Upper lobe of left lung (tissue), 6 donors: Measurements from ENCODE around the gene ANGPTL4. TPM values are rescaled to one million over a fixed set of nuclear protein-coding genes. Genes with fewer than 3 reads are reported as not detected.

Experiments used
- ATAC-seq, 2 donors: fragments of 200-7000 bp; cut with Tn5 transposase; one replicate each; pipeline ENCODE4 v1.9.1; 2022; ENCODE audit warnings: mild to moderate bottlenecking in 2 of 2, moderate library complexity in 2 of 2; ENCODE audit not compliant: low FRiP score in 2 of 2
- DNase-seq, 2 donors: peaks; one replicate each; pipeline ENCODE4 v3.0.0-alpha.2; 2019 to 2020
- H3K27ac ChIP-seq, 4 donors: fragments of 200-600 bp; sonication (generic); one replicate each; pipeline ENCODE4 v1.5.1; 2016 to 2019
- H3K27me3 ChIP-seq, 4 donors: fragments of 200-600 bp; sonication (generic); one replicate each; pipeline ENCODE4 v1.5.1; 2017 to 2019
- H3K36me3 ChIP-seq, 4 donors: fragments of 200-600 bp; sonication (generic); one replicate each; pipeline ENCODE4 v1.5.1; 2016 to 2019
- H3K4me1 ChIP-seq, 4 donors: fragments of 200-600 bp; sonication (generic); one replicate each; pipeline ENCODE4 v1.5.1; 2018 to 2019
- H3K4me3 ChIP-seq, 4 donors: fragments of 200-600 bp; sonication (generic); one replicate each; pipeline ENCODE4 v1.5.1; 2017 to 2019; ENCODE audit warnings: mild to moderate bottlenecking in 2 of 4, moderate library complexity in 1 of 4
- H3K9me3 ChIP-seq, 4 donors: fragments of 200-600 bp; sonication (generic); one replicate each; pipeline ENCODE4 v1.5.1; 2018 to 2019
- CTCF ChIP-seq, 6 experiments: fragments of 450-650 bp in 4 of 6; fragments of 200-600 bp in 2 of 6; sonication (generic) in 2 of 6; IDR thresholded peaks; one replicate each; pipeline ENCODE4 v1.5.1; 2016 to 2019; ENCODE audit warnings: antibody characterized with exemption in 6 of 6
- EP300 ChIP-seq, 4 donors: sonication (generic); formaldehyde crosslinking; IDR thresholded peaks; one replicate each; pipeline ENCODE4 v1.5.1; 2017; ENCODE audit warnings: antibody characterized with exemption in 4 of 4, control low read depth in 2 of 4
- POLR2A ChIP-seq, 4 donors: fragments of 450-650 bp; IDR thresholded peaks; one replicate each; pipeline ENCODE4 v1.5.1; 2016 to 2017; ENCODE audit warnings: antibody characterized with exemption in 4 of 4, mild to moderate bottlenecking in 2 of 4
- POLR2AphosphoS5 ChIP-seq, 2 donors: sonication (generic); formaldehyde crosslinking; IDR thresholded peaks; one replicate each; pipeline ENCODE4 v1.5.1; 2017; ENCODE audit warnings: antibody characterized with exemption in 2 of 2
- whole genome bisulfite sequencing, 2 donors: methylation state at CpG; one replicate each; pipeline ENCODE4 v1.1.5; 2017 to 2018; 5-methylcytosine and 5-hydroxymethylcytosine counted together
- small RNA-seq, 4 donors: library from RNA; depleted of rRNA; stranded (forward); fragments of <200 nt; gene quantifications; one replicate each; pipeline ENCODE3, GENCODE V24; 2016
- total RNA-seq, 6 donors: library from RNA; depleted of rRNA in 4 of 6; stranded (reverse); fragments of >200 nt in 4 of 6; gene quantifications; one replicate each; pipeline versions ENCODE4 v1.1.0 to v1.2.1, GENCODE V29; 2016 to 2021
- donor health status: DM: no; HTN: no; CAD: no; lungs with moderate emphysema.
- donor health status: DM: no; HTN: yes; CAD: no; lungs with severe emphysema.

ANGPTL4 gene
- total RNA-seq, 6 donors from 2014 or later = 1.8 to 27.7 (median 13.4) TPM; not detected in 1

- H3K36me3 ChIP-seq = peaks cover 0 to 13% (median 8%) of the 10 kb centered on the region in 4 donors
- no peak overlapping the region for H3K4me3 ChIP-seq
- DNase-seq (no peak), ATAC-seq (no peak)
- H3K4me1 ChIP-seq = peaks cover 26 to 46% (median 40%) of the 10 kb centered on the region in 4 donors
- no peaks in the 10 kb centered on the region for H3K27me3 ChIP-seq
- peak overlapping the region in 1 of 4 donors; percentile 27 for H3K27ac ChIP-seq
- TF ChIP-seq POLR2A (IDR thresholded peaks at IDR 0.05) (no peak), CTCF (IDR thresholded peaks at IDR 0.05) (no peak), EP300 (IDR thresholded peaks at IDR 0.05) (no peak), POLR2AphosphoS5 (IDR thresholded peaks at IDR 0.05) (no peak)
- no peaks in the 10 kb centered on the region for H3K9me3 ChIP-seq
- 74 to 92% methylated on average over 4 of the region's 4 CpGs for WGBS, 2 donors
These were observed 52.8 kb downstream of the ANGPTL4 start for GRCh38 chr19:8416796-8417195.

- peak in 1 of 2 donors; percentile 66 for DNase-seq
- Histone ChIP-seq H3K9me3 (no peaks in the 10 kb centered on the region), H3K4me1 (peaks cover 29 to 43% (median 34%) of the 10 kb centered on the region in 4 donors), H3K27me3 (no peaks in the 10 kb centered on the region), H3K36me3 (peaks cover 0 to 29% (median 17%) of the 10 kb centered on the region in 4 donors), H3K27ac (no peak overlapping the region), H3K4me3 (no peak overlapping the region)
- no peak for TF ChIP-seq POLR2AphosphoS5 (IDR thresholded peaks at IDR 0.05)
- no peak for TF ChIP-seq EP300 (IDR thresholded peaks at IDR 0.05)
- no peak for TF ChIP-seq CTCF (IDR thresholded peaks at IDR 0.05)
- no peak for TF ChIP-seq POLR2A (IDR thresholded peaks at IDR 0.05)
- WGBS, 2 donors = 94 to 95% methylated on average over 16 to 23 of the region's 28 CpGs
- no peak for ATAC-seq
These were observed 57.8 kb downstream of the ANGPTL4 start for GRCh38 chr19:8421484-8422461.

- Histone ChIP-seq H3K4me3 (peak overlapping the region in 1 of 4 donors; percentile 11), H3K4me1 (peaks cover 17 to 24% (median 20%) of the 10 kb centered on the region in 4 donors), H3K9me3 (no peaks in the 10 kb centered on the region), H3K27ac (peak overlapping the region; percentile 78 to 83 (median 82)), H3K27me3 (no peaks in the 10 kb centered on the region), H3K36me3 (peaks cover 0 to 30% (median 17%) of the 10 kb centered on the region in 4 donors)
- ATAC-seq (peak; percentile 92 to 96), DNase-seq (peak; percentile 65 to 88)
- WGBS, 2 donors = 33 to 38% methylated on average over 9 of the region's 9 CpGs
- TF ChIP-seq EP300 (IDR thresholded peaks at IDR 0.05) (peak in 2 of 4 donors; percentile 42 to 77), POLR2A (IDR thresholded peaks at IDR 0.05) (no peak), POLR2AphosphoS5 (IDR thresholded peaks at IDR 0.05) (peak; percentile 74 to 87), CTCF (IDR thresholded peaks at IDR 0.05) (no peak)
These were observed 59.9 kb downstream of the ANGPTL4 start for GRCh38 chr19:8423817-8424223.

Small RNAs within 50 kb of the gene (small RNA-seq; reads per million reads assigned to genes)
- gene MIR4999 = 0 to 0.26 (median 0.23) reads per million in 4 donors

Other genes starting within 250 kb of the ANGPTL4 start
- 100 to 1,000 TPM in 1 of 6 donors, 10 to 100 TPM in 1, 1 to 10 TPM in 3, under 1 TPM in 1; 0.10 to 106 (median 8.0) TPM for gene FBN3, start 214.6 kb upstream of the ANGPTL4 start, total RNA-seq
- 100 to 1,000 TPM in 1 of 6 donors, 10 to 100 TPM in 5; 55.5 to 131 (median 63.8) TPM for gene CERS4, start 154.8 kb upstream of the ANGPTL4 start, total RNA-seq
- 10 to 100 TPM; 10.5 to 54.0 (median 27.3) TPM for gene CD320, start 55.8 kb upstream of the ANGPTL4 start, total RNA-seq
- 10 to 100 TPM; 13.6 to 50.9 (median 31.1) TPM for gene NDUFA7, start 42.8 kb upstream of the ANGPTL4 start, total RNA-seq
- gene RPS28, start 42.7 kb upstream of the ANGPTL4 start, total RNA-seq = 1,000 to 10,000 TPM in 2 of 6 donors, 100 to 1,000 TPM in 4; 282 to 1,919 (median 843) TPM
- gene KANK3, start 20.9 kb upstream of the ANGPTL4 start, total RNA-seq = 100 to 1,000 TPM in 1 of 6 donors, 10 to 100 TPM in 5; 27.7 to 109 (median 56.9) TPM
- 100 to 1,000 TPM in 4 of 6 donors, 10 to 100 TPM in 2; 55.0 to 158 (median 130) TPM for gene RAB11B, start 26.2 kb downstream of the ANGPTL4 start, total RNA-seq
- 100 to 1,000 TPM in 3 of 6 donors, 10 to 100 TPM in 3; 72.2 to 266 (median 111) TPM for gene MARCHF2, start 49.1 kb downstream of the ANGPTL4 start, total RNA-seq
- gene HNRNPM, start 80.8 kb downstream of the ANGPTL4 start, total RNA-seq = 100 to 1,000 TPM in 5 of 6 donors, 10 to 100 TPM in 1; 95.2 to 188 (median 149) TPM
- 10 to 100 TPM in 4 of 6 donors, 1 to 10 TPM in 2; 8.7 to 66.0 (median 36.4) TPM for gene PRAM1, start 138.5 kb downstream of the ANGPTL4 start, total RNA-seq
- gene ZNF414, start 150.0 kb downstream of the ANGPTL4 start, total RNA-seq = 10 to 100 TPM; 10.5 to 39.8 (median 25.4) TPM
- gene MYO1F, start 213.3 kb downstream of the ANGPTL4 start, total RNA-seq = 100 to 1,000 TPM in 4 of 6 donors, 10 to 100 TPM in 2; 47.3 to 246 (median 127) TPM
- gene ADAMTS10, start 246.6 kb downstream of the ANGPTL4 start, total RNA-seq = 100 to 1,000 TPM in 1 of 6 donors, 10 to 100 TPM in 5; 11.9 to 103 (median 19.8) TPM